Keratinocyte (primary cell): ENCODE measurements around the gene CSGALNACT2. TPM values are rescaled to one million over a fixed set of nuclear protein-coding genes. Genes with fewer than 3 reads are reported as not detected.

Source experiments
- DNase-seq: peaks from one replicate; pipeline ENCODE4 v3.0.0-alpha.2; 2011; ENCODE audit warnings: low read depth, missing footprints, low spot score
- FAIRE-seq: peaks from 2 replicates; lab custom pipeline; 2011; peaks lifted over from hg19 to GRCh38; lab: Jason Lieb, UNC
- H2AFZ ChIP-seq: 2 replicates; pipeline ENCODE4 v1.6.0; 2012; ENCODE audit warnings: low read length, control low read depth, inconsistent platforms; ENCODE audit not compliant: control insufficient read depth
- H3K27ac ChIP-seq: 2 replicates; pipeline ENCODE4 v1.5.1; 2011; ENCODE audit warnings: low read length; ENCODE audit not compliant: control insufficient read depth, insufficient read depth
- H3K27me3 ChIP-seq: 3 replicates; pipeline ENCODE4 v1.6.0; 2011; ENCODE audit warnings: low read length; ENCODE audit not compliant: control insufficient read depth, insufficient read depth; ENCODE audit errors: extremely low read depth
- H3K36me3 ChIP-seq, 2 experiments: 2 replicates in 1 of 2; 3 replicates in 1 of 2; pipeline ENCODE4 v1.5.1; 2011; ENCODE audit warnings: low read length in 2 of 2, mild to moderate bottlenecking in 1 of 2; ENCODE audit not compliant: control insufficient read depth in 2 of 2, insufficient read depth in 2 of 2; ENCODE audit errors: extremely low read depth in 1 of 2
- H3K4me1 ChIP-seq: 3 replicates; pipeline ENCODE4 v1.5.1; 2011; ENCODE audit warnings: low read length; ENCODE audit not compliant: control insufficient read depth, insufficient read depth; ENCODE audit errors: extremely low read depth
- H3K4me2 ChIP-seq: 3 replicates; pipeline ENCODE4 v1.6.0; 2011; ENCODE audit warnings: low read depth, low read length; ENCODE audit not compliant: control insufficient read depth, insufficient read depth; ENCODE audit errors: extremely low read depth
- H3K4me3 ChIP-seq, 3 experiments: fragments of 200-600 bp in 1 of 3; sonication (generic) in 1 of 3; 2 replicates in 2 of 3; 3 replicates in 1 of 3; pipeline ENCODE4 v1.5.1; 2011 to 2016; ENCODE audit warnings: low read length in 3 of 3, mild to moderate bottlenecking in 3 of 3, control low read depth in 2 of 3, inconsistent platforms in 1 of 3, low read depth in 1 of 3, mixed read lengths in 1 of 3, mixed run types in 1 of 3, moderate library complexity in 1 of 3; ENCODE audit not compliant: control insufficient read depth in 2 of 3, insufficient read depth in 2 of 3; ENCODE audit errors: extremely low read depth in 1 of 3
- H3K79me2 ChIP-seq: 2 replicates; pipeline ENCODE4 v1.6.0; 2012; ENCODE audit warnings: low read length; ENCODE audit not compliant: control insufficient read depth, insufficient read depth
- H3K9ac ChIP-seq: 3 replicates; pipeline ENCODE4 v1.6.0; 2011; ENCODE audit warnings: low read length; ENCODE audit not compliant: control insufficient read depth, insufficient read depth; ENCODE audit errors: extremely low read depth
- H3K9me1 ChIP-seq: 3 replicates; pipeline ENCODE4 v1.6.0; 2011; ENCODE audit warnings: low read length; ENCODE audit not compliant: control insufficient read depth, insufficient read depth; ENCODE audit errors: extremely low read depth
- H3K9me3 ChIP-seq: 2 replicates; pipeline ENCODE4 v1.5.1; 2012; ENCODE audit warnings: low read depth, low read length; ENCODE audit not compliant: control insufficient read depth
- H4K20me1 ChIP-seq: 3 replicates; pipeline ENCODE4 v1.6.0; 2011; ENCODE audit warnings: low read length; ENCODE audit not compliant: control insufficient read depth, insufficient read depth; ENCODE audit errors: extremely low read depth
- CTCF ChIP-seq, 3 experiments: IDR thresholded peaks in 1 of 3; conservative IDR thresholded peaks in 1 of 3; optimal IDR thresholded peaks in 1 of 3; 2 replicates in 2 of 3; 3 replicates in 1 of 3; pipeline versions ENCODE3 to v1.5.1; 2011; ENCODE audit warnings: low read length in 3 of 3, mild to moderate bottlenecking in 3 of 3, moderate library complexity in 2 of 3, control low read depth in 1 of 3, inconsistent platforms in 1 of 3; ENCODE audit not compliant: insufficient read depth in 2 of 3; ENCODE audit errors: extremely low read depth in 1 of 3
- EZH2 ChIP-seq: IDR thresholded peaks from one replicate; pipeline ENCODE4 v1.6.1; 2012; ENCODE audit warnings: inconsistent platforms, mild to moderate bottlenecking, low read length, moderate library complexity
- dilution Hi-C: fragments of 300-500 bp; cut with MboI; formaldehyde crosslinking; loops from one replicate; pipeline ENCODE4 v1.7.0; 2020; ENCODE audit warnings: low sequenced_read_pairs; ENCODE audit not compliant: extremely low pct_ligation_motif_present
- polyA plus RNA-seq, 5 experiments: library from polyadenylated mRNA; depleted of rRNA in 3 of 5; stranded (reverse) in 3 of 5; stranded (forward) in 1 of 5; unstranded in 1 of 5; fragments of >200 nt; gene quantifications; 1 replicate in 1 of 5; 2 replicates in 3 of 5; 3 replicates in 1 of 5; pipeline versions ENCODE4 v1.2.1 to v1.2.3, GENCODE V29; 2011 to 2012; ENCODE audit warnings: missing spikeins in 2 of 5, low read depth in 1 of 5, low replicate concordance in 1 of 5

The CSGALNACT2 gene
- polyA plus RNA-seq, 1 donor (not counting 4 experiments of a cell fraction or from before 2014, with no cell fraction given) = 19.7 TPM

- FAIRE-seq = no peak
- H3K9me1 ChIP-seq = no peaks in the 10 kb centered on the region
- no peaks in the 10 kb centered on the region for H3K36me3 ChIP-seq
- H3K4me2 ChIP-seq = no peak overlapping the region
- no peak overlapping the region for H3K9ac ChIP-seq
- no peak overlapping the region for H3K27ac ChIP-seq
- H2AFZ ChIP-seq = no peak overlapping the region
- no peak for DNase-seq
- TF ChIP-seq CTCF (optimal IDR thresholded peaks at IDR 0.05 in 1 of 3, IDR thresholded peaks at IDR 0.05 in 1 of 3, conservative IDR thresholded peaks at IDR 0.05 in 1 of 3; ENCODE audit: extremely low read depth in 1 of 3, insufficient read depth in 2 of 3, low read length in 3 of 3) (no peak), EZH2 (no peak)
- dilution Hi-C loops = no loop called here
- no peaks in the 10 kb centered on the region for H3K27me3 ChIP-seq
- no peak overlapping the region for H3K4me3 ChIP-seq
- no peaks in the 10 kb centered on the region for H3K9me3 ChIP-seq
- no peaks in the 10 kb centered on the region for H3K4me1 ChIP-seq
- H4K20me1 ChIP-seq = no peaks in the 10 kb centered on the region
- H3K79me2 ChIP-seq = no peaks in the 10 kb centered on the region
Measured at GRCh38 chr10:43116596-43116995, 21.6 kb upstream of the CSGALNACT2 start.

- no peak for DNase-seq
- dilution Hi-C loops = no loop called here
- Histone ChIP-seq H3K4me1 (no peaks in the 10 kb centered on the region), H4K20me1 (no peaks in the 10 kb centered on the region), H2AFZ (no peak overlapping the region), H3K9me3 (no peaks in the 10 kb centered on the region), H3K9ac (no peak overlapping the region), H3K4me2 (no peak overlapping the region), H3K36me3 (no peaks in the 10 kb centered on the region), H3K4me3 (no peak overlapping the region), H3K27ac (no peak overlapping the region), H3K9me1 (no peaks in the 10 kb centered on the region), H3K27me3 (no peaks in the 10 kb centered on the region), H3K79me2 (no peaks in the 10 kb centered on the region)
- FAIRE-seq = no peak
- TF ChIP-seq EZH2 = no peak
- TF ChIP-seq CTCF (optimal IDR thresholded peaks at IDR 0.05 in 1 of 3, IDR thresholded peaks at IDR 0.05 in 1 of 3, conservative IDR thresholded peaks at IDR 0.05 in 1 of 3; ENCODE audit: extremely low read depth in 1 of 3, insufficient read depth in 2 of 3, low read length in 3 of 3) = no peak
Measured at GRCh38 chr10:43117031-43117776, 21.0 kb upstream of the CSGALNACT2 start.
